DND-41 (cell line): Measurements from ENCODE around the gene SYNJ2BP.

Experiments
- EZH2 ChIP-seq: IDR thresholded peaks from 3 replicates; pipeline ENCODE4 v1.6.1; 2012; ENCODE audit warnings: borderline replicate concordance, low read depth, mild to moderate bottlenecking, moderate library complexity, low read length, inconsistent platforms; ENCODE audit not compliant: severe bottlenecking
- TF ChIP-seq, protein P1 (sequence below): IDR thresholded peaks from 2 replicates; pipeline ENCODE4 v1.5.1; 2012; ENCODE audit warnings: borderline replicate concordance, low read length, moderate library complexity, mild to moderate bottlenecking; ENCODE audit not compliant: poor library complexity, severe bottlenecking; ENCODE audit errors: extremely low read depth

DNA sequence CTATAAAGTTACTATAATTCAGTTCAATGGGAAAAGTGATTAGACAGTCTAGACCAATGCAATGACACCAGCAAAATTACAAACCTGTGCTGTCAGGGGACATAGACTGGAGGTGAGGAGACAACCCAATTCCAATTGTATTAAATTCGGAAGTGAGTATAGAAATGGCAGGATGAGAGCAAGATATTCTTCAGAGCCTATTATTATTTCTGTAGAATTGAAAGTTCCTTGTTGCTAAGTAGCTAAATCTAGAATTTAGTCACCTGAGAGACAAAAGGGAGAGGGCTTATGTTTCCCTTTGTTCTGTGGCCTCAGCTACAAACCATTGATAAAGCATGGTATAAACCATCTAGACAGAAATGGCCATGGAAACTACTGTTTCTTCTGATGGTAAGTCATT, 35.0 kb upstream of the SYNJ2BP start, which contains the start of gene ADAM21:
- TF ChIP-seq, protein P1, sequence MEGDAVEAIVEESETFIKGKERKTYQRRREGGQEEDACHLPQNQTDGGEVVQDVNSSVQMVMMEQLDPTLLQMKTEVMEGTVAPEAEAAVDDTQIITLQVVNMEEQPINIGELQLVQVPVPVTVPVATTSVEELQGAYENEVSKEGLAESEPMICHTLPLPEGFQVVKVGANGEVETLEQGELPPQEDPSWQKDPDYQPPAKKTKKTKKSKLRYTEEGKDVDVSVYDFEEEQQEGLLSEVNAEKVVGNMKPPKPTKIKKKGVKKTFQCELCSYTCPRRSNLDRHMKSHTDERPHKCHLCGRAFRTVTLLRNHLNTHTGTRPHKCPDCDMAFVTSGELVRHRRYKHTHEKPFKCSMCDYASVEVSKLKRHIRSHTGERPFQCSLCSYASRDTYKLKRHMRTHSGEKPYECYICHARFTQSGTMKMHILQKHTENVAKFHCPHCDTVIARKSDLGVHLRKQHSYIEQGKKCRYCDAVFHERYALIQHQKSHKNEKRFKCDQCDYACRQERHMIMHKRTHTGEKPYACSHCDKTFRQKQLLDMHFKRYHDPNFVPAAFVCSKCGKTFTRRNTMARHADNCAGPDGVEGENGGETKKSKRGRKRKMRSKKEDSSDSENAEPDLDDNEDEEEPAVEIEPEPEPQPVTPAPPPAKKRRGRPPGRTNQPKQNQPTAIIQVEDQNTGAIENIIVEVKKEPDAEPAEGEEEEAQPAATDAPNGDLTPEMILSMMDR, result no peak
- TF ChIP-seq EZH2, result no peak
